PC-9 (cell line): ENCODE results near the gene DDX49. TPM values are rescaled to one million over a fixed set of nuclear protein-coding genes. Genes with fewer than 3 reads are reported as not detected.

ENCODE experiments used
- BruUV-seq: library from RNA; stranded (reverse); fragments of 400-500 nt; replicated peaks from 2 replicates; lab custom pipeline; 2021; lab: Mats Ljungman, UMichigan
- CTCF ChIA-PET: fragments of 300-600 bp; sonication (Branson Sonifier 250); formaldehyde crosslinking; loops from one replicate; lab custom pipeline; 2022; ENCODE audit warnings: antibody characterized with exemption; lab: Charles Lee
- POLR2A ChIA-PET: fragments of 300-600 bp; sonication (Branson Sonifier 250); formaldehyde crosslinking; loops from one replicate; lab custom pipeline; 2022; ENCODE audit warnings: antibody characterized with exemption; ENCODE audit not compliant: unreplicated experiment; lab: Charles Lee
- DNase-seq, 2 experiments: peaks; one replicate each; pipeline versions ENCODE4 v3.0.0 to v3.0.0-alpha.2; 2015 to 2022; ENCODE audit warnings: mixed read lengths in 1 of 2
- H2AFZ ChIP-seq: fragments of 200-600 bp; sonication (generic); 2 replicates; pipeline ENCODE4 v1.8.1; 2017; ENCODE audit warnings: antibody characterized with exemption
- H3F3A ChIP-seq: fragments of 200-600 bp; sonication (generic); 2 replicates; pipeline ENCODE4 v1.8.1; 2017; ENCODE audit warnings: antibody characterized with exemption, mild to moderate bottlenecking, low read depth; ENCODE audit not compliant: insufficient read depth
- H3K27ac ChIP-seq: fragments of 200-600 bp; sonication (generic); 2 replicates; pipeline ENCODE4 v1.6.1; 2016; ENCODE audit warnings: mixed run types
- H3K27me3 ChIP-seq: fragments of 200-600 bp; sonication (generic); 2 replicates; pipeline ENCODE4 v1.6.1; 2016; ENCODE audit warnings: low read depth, mixed run types; ENCODE audit not compliant: insufficient read depth
- H3K36me3 ChIP-seq: fragments of 200-600 bp; sonication (generic); 2 replicates; pipeline ENCODE4 v1.6.1; 2016; ENCODE audit warnings: low read depth, mixed run types
- H3K4me1 ChIP-seq: fragments of 200-600 bp; sonication (generic); replicated peaks from 2 replicates; pipeline ENCODE4 v1.6.1; 2016; ENCODE audit warnings: mixed run types; ENCODE audit not compliant: insufficient read depth
- H3K4me2 ChIP-seq: fragments of 200-600 bp; sonication (generic); 2 replicates; pipeline ENCODE4 v1.6.1; 2017; ENCODE audit warnings: mixed run types
- H3K4me3 ChIP-seq: fragments of 200-600 bp; sonication (generic); 2 replicates; pipeline ENCODE4 v1.6.1; 2016; ENCODE audit warnings: mixed run types
- H3K79me2 ChIP-seq: fragments of 200-600 bp; sonication (generic); 2 replicates; pipeline ENCODE4 v1.6.1; 2017; ENCODE audit warnings: low read depth, mixed run types
- H3K9me2 ChIP-seq: fragments of 200-600 bp; sonication (generic); 2 replicates; pipeline ENCODE4 v1.8.1; 2017; ENCODE audit warnings: mild to moderate bottlenecking; ENCODE audit not compliant: insufficient read depth
- H3K9me3 ChIP-seq: fragments of 200-600 bp; sonication (generic); 2 replicates; pipeline ENCODE4 v1.8.1; 2016; ENCODE audit warnings: low read depth; ENCODE audit not compliant: insufficient read depth
- H4K20me1 ChIP-seq: fragments of 200-600 bp; sonication (generic); 2 replicates; pipeline ENCODE4 v1.8.1; 2017; ENCODE audit not compliant: insufficient read depth
- CTCF ChIP-seq: fragments of 200-600 bp; sonication (generic); conservative IDR thresholded peaks from 2 replicates; pipeline ENCODE4 v1.6.1; 2017; ENCODE audit warnings: mixed run types, antibody characterized with exemption, mild to moderate bottlenecking, moderate library complexity
- EZH2 ChIP-seq: fragments of 200-600 bp; sonication (generic); IDR thresholded peaks from 2 replicates; pipeline ENCODE4 v1.8.0; 2017; ENCODE audit warnings: antibody characterized with exemption, low read depth
- intact Hi-C: fragments of 100-400 bp; cut with micrococcal nuclease; formaldehyde crosslinking; loops from one replicate; pipeline ENCODE4 v1.10.0; 2022; ENCODE audit not compliant: unreplicated experiment
- total RNA-seq: library from RNA; stranded (reverse); gene quantifications from 2 replicates; pipeline ENCODE4 v1.2.3, GENCODE V29; 2021

DDX49 gene
- total RNA-seq, 1 experiment from 2014 or later, result 41.2 TPM

- H3K4me3 ChIP-seq, result no peak overlapping the region
- no peak for DNase-seq
- POLR2A ChIA-PET, result interaction anchor here (0.5 kb wide), 1 partner anchor 52 kb away, joined by 18 read pairs; no protein-coding TSS in a partner anchor
- no TSS peak for BruUV-seq
- no peak overlapping the region for H3K27ac ChIP-seq
- H3K36me3 ChIP-seq, result peaks cover 15% of the 10 kb centered on the region
- H3K27me3 ChIP-seq, result no peaks in the 10 kb centered on the region
- H3K4me2 ChIP-seq, result no peak overlapping the region
- H3F3A ChIP-seq, result peaks cover 37% of the 10 kb centered on the region
- no peaks in the 10 kb centered on the region for H3K79me2 ChIP-seq
- H4K20me1 ChIP-seq, result peaks cover 12% of the 10 kb centered on the region
- CTCF ChIA-PET, result no interaction called here
- H3K4me1 ChIP-seq, result no peaks in the 10 kb centered on the region
- intact Hi-C loops, result no loop called here
- H3K9me3 ChIP-seq, result no peaks in the 10 kb centered on the region
- no peak overlapping the region for H2AFZ ChIP-seq
- TF ChIP-seq EZH2 (no peak), CTCF (no peak)
- H3K9me2 ChIP-seq, result no peaks in the 10 kb centered on the region
Measured at GRCh38 chr19:18898607-18899408, 20.7 kb upstream of the DDX49 start.

- H3K27ac ChIP-seq, result no peak overlapping the region
- no peaks in the 10 kb centered on the region for H3K9me2 ChIP-seq
- TF ChIP-seq CTCF (no peak), EZH2 (no peak)
- no TSS peak for BruUV-seq
- peaks cover 13% of the 10 kb centered on the region for H4K20me1 ChIP-seq
- H3K4me2 ChIP-seq, result no peak overlapping the region
- peaks cover 37% of the 10 kb centered on the region for H3F3A ChIP-seq
- H2AFZ ChIP-seq, result no peak overlapping the region
- no peaks in the 10 kb centered on the region for H3K4me1 ChIP-seq
- no peak overlapping the region for H3K4me3 ChIP-seq
- H3K9me3 ChIP-seq, result no peaks in the 10 kb centered on the region
- H3K36me3 ChIP-seq, result peaks cover 21% of the 10 kb centered on the region
- no peaks in the 10 kb centered on the region for H3K79me2 ChIP-seq
- ChIA-PET POLR2A (no interaction called here), CTCF (no interaction called here)
- no peak for DNase-seq
- intact Hi-C loops, result no loop called here
- H3K27me3 ChIP-seq, result no peaks in the 10 kb centered on the region
Measured at GRCh38 chr19:18899624-18900560, 19.6 kb upstream of the DDX49 start.

- H3K79me2 ChIP-seq, result no peaks in the 10 kb centered on the region
Measured at GRCh38 chr19:18900700-18901481, 18.6 kb upstream of the DDX49 start.

More at GRCh38 chr19:18900700-18901481, 18.6 kb upstream of the DDX49 start:
- H3K27me3 ChIP-seq, result no peaks in the 10 kb centered on the region
- ChIA-PET POLR2A (no interaction called here), CTCF (no interaction called here)
- TF ChIP-seq EZH2 (no peak), CTCF (no peak)
- H3F3A ChIP-seq, result peaks cover 37% of the 10 kb centered on the region
- no peaks in the 10 kb centered on the region for H3K9me2 ChIP-seq
- H4K20me1 ChIP-seq, result peaks cover 20% of the 10 kb centered on the region
- no peak overlapping the region for H3K4me2 ChIP-seq
- H3K4me1 ChIP-seq, result no peaks in the 10 kb centered on the region
- intact Hi-C loops, result no loop called here
- peaks cover 27% of the 10 kb centered on the region for H3K36me3 ChIP-seq
- peak in 1 of 2 experiments; percentile 55 for DNase-seq
- no TSS peak for BruUV-seq
- no peak overlapping the region for H3K27ac ChIP-seq
- no peak overlapping the region for H3K4me3 ChIP-seq
- no peak overlapping the region for H2AFZ ChIP-seq
- no peaks in the 10 kb centered on the region for H3K9me3 ChIP-seq
